AG09319 (cell line): ENCODE results near the gene HLF.

ENCODE experiments used
- DNase-seq: peaks from one replicate; pipeline ENCODE4 v3.0.0-alpha.2; 2010; ENCODE audit warnings: low read depth; ENCODE audit errors: extremely low read depth
- TF ChIP-seq, protein P1 (sequence below): IDR thresholded peaks from 2 replicates; pipeline ENCODE4 v1.5.1; 2011; ENCODE audit warnings: low read depth, mild to moderate bottlenecking, inconsistent platforms, low read length, moderate library complexity

HLF gene

DNA sequence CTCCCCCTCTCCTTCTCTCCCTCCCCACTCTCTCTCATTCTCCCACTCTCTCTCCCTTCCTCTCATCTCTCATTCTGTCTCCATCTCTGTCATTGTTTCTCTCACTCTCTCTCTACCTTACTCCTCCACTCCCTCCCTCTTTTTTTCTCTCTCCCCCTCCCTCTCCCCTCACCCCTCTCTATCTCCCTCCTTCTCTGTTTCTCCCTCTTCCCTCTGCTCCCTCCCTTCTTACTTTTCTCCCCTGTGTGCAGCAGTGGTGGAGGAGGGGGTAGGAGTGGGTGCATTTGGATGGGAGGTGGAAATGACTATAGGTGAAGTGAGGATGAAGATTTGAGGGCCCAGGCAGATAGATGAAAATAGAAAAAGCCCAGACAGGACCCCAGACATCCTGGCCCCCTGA is 70.9 kb downstream of the HLF start:
- TF ChIP-seq, protein P1, sequence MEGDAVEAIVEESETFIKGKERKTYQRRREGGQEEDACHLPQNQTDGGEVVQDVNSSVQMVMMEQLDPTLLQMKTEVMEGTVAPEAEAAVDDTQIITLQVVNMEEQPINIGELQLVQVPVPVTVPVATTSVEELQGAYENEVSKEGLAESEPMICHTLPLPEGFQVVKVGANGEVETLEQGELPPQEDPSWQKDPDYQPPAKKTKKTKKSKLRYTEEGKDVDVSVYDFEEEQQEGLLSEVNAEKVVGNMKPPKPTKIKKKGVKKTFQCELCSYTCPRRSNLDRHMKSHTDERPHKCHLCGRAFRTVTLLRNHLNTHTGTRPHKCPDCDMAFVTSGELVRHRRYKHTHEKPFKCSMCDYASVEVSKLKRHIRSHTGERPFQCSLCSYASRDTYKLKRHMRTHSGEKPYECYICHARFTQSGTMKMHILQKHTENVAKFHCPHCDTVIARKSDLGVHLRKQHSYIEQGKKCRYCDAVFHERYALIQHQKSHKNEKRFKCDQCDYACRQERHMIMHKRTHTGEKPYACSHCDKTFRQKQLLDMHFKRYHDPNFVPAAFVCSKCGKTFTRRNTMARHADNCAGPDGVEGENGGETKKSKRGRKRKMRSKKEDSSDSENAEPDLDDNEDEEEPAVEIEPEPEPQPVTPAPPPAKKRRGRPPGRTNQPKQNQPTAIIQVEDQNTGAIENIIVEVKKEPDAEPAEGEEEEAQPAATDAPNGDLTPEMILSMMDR, result no peak
- no peak for DNase-seq

DNA sequence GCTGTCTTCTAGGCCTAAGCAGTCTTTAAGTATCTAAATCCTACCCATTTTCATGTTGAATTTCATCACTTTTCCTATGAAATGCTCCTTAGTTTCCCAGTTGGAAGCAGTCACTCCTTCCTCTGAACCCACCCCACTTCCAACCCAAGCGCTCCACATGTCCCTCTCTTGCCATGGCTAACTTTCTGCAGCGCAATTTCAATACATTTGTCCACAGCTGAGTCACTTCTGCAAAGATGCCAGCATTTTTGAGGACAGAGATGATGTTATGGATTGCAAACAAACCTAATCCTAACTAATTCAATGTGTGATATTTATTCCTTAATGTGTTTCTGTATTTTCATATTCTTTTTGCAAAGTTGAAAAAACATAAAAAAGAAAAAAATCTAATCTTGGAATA is 71.7 kb downstream of the HLF start:
- DNase-seq, result no peak
- TF ChIP-seq, protein P1, result no peak

DNA sequence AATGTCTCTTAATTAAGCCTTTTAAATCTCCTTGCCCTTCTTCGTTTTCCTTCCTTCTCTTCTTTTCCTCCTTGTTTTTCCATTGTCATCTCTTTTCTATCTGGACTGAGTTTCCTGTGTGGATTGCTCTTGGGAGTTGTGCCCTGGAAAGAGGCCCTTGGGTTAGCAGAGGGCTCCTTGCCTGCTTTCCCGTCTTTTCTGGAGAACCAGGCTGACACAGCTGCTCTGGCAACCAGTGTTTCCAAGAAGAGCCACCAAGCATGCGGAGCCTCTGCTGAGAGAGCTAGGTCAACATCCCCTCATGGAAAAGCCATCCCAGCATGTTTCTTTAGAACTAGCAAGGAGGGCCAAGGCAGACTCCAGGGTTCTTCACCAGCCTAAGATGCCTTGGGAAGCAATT is 75.4 kb downstream of the HLF start:
- TF ChIP-seq, protein P1, result no peak
- no peak for DNase-seq

DNA sequence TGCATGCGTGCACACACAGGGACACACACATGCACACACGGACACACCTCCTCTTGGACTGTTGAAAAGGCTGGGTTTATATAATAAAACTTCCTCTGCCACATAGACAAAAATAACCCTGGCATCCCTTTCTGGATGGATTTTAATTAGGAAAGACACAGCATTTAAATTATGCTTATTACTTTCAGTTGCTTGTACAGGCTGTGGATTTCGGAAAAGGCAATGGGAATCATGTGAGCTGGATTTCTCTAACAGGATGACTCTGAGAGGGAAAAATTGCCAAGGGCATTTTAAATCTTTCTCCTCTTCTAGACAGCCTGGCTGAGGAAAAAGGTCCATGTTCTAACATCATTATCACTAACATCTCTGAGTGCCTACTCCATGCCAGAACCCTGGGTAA is 75.9 kb downstream of the HLF start:
- TF ChIP-seq, protein P1, result no peak
- DNase-seq, result no peak

DNA sequence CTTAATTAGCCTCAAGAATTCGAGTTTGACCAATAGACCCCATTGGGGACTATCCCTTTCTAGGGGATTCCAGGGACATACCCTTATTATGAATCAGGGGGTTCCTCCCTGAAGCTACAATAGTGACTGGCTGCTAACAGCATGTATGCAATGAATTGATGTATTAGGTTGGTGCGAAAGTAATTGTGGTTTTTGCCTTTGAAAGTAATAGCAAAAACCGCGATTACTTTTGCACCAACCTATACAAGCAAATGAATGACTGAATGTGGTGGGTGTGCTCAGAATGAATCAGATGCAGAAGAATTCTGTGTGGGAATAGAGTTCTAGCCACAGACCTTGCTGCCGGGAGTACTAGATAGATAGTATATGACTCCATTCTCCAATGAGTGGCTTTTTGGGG is 76.7 kb downstream of the HLF start:
- DNase-seq, result no peak
- TF ChIP-seq, protein P1, result no peak

DNA sequence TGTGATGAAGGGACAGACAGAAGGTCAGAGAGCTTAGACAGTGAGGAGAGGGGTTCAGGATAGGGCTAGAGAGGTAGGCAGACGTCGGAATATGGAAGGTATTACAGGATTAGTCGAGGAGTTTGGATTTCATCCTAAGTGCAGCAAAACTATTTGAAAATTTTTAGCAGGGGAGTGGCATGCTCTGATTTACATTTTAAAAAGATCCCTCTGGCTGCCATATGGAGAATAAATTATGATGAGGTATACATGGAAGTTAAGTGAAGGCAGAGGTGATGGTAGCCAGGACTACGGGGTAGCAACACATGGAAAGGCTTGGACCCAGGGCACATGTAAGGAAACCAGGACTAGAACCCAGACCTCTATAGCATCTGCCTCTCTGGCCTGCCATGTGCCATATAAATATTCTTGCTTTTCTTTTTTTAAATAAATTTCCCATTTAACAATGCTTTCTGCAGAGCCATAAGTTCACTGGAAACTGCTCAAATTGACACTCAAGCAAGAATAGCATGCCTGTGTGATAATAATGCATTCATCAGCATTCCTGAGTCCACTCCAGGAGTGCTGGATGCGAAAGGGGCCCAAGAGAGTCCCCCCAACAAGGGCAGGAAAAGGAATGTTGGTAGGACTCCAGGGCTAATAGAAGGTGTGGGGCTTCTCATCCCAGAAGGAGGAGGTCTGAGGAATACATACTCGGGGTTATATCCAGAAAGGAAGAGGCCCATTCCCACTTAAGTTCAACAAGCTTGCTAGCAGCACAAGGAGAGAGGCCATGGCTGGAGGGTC is 78.2 kb downstream of the HLF start:
- TF ChIP-seq, protein P1, result no peak
- DNase-seq, result no peak

DNA sequence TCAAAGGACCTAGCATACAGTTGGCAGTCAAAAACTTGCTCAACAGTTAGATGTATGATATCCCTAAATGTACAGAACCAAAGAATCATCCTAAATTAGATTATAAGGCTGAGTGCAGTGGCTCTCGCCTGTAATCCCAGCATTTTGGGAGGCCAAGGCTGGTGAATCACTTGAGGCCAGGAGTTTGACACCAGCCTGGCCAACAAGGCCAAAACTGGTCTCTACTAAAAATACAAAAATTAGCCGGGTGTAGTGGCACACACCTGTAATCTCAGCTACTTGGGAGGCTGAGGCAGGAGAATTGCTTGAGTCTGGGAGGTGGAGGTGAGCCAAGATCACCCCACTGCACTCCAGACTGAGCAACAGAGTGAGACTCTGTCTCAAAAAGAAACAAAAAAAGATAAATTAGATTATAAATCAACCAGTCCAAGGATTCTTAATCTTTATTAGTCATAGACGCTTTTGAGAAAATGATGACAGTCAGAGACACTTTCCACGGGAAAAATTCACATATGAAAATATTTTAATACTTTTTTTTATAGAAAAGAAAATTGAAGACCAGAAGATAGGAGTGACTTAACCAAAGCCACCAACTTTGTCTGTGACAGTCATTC is 79.2 kb downstream of the HLF start:
- DNase-seq, result no peak
- TF ChIP-seq, protein P1, result no peak
